Astrocyte (in vitro differentiated cells and primary cell): Measurements from ENCODE around the gene HPS3. TPM values are rescaled to one million over a fixed set of nuclear protein-coding genes. Genes with fewer than 3 reads are reported as not detected.

Experiments
- DNase-seq: peaks from one replicate; pipeline ENCODE4 v3.0.0-alpha.2; 2010; ENCODE audit warnings: low read depth
- FAIRE-seq: peaks from 2 replicates; lab custom pipeline; 2011; peaks lifted over from hg19 to GRCh38; lab: Jason Lieb, UNC
- H2AFZ ChIP-seq: 2 replicates; pipeline ENCODE4 v1.6.0; 2012; ENCODE audit warnings: low read depth, low read length, inconsistent platforms
- H3K27ac ChIP-seq: 2 replicates; pipeline ENCODE4 v1.5.1; 2011; ENCODE audit warnings: low read depth, low read length, inconsistent platforms
- H3K27me3 ChIP-seq: 2 replicates; pipeline ENCODE4 v1.6.0; 2011; ENCODE audit warnings: low read length, inconsistent platforms; ENCODE audit not compliant: insufficient read depth
- H3K36me3 ChIP-seq: 2 replicates; pipeline ENCODE4 v1.5.1; 2011; ENCODE audit warnings: low read length, inconsistent platforms; ENCODE audit not compliant: insufficient read depth
- H3K4me1 ChIP-seq: 2 replicates; pipeline ENCODE4 v1.5.1; 2011; ENCODE audit warnings: low read length, inconsistent platforms; ENCODE audit not compliant: insufficient read depth
- H3K4me2 ChIP-seq: 2 replicates; pipeline ENCODE4 v1.6.0; 2012; ENCODE audit warnings: low read length, inconsistent platforms
- H3K4me3 ChIP-seq: 2 replicates; pipeline ENCODE4 v1.5.1; 2011; ENCODE audit warnings: low read depth, mild to moderate bottlenecking, low read length, inconsistent platforms; ENCODE audit not compliant: insufficient read depth
- H3K79me2 ChIP-seq: 2 replicates; pipeline ENCODE4 v1.6.0; 2012; ENCODE audit warnings: mild to moderate bottlenecking, low read length, inconsistent platforms; ENCODE audit not compliant: insufficient read depth
- H3K9ac ChIP-seq: 2 replicates; pipeline ENCODE4 v1.6.0; 2012; ENCODE audit warnings: mild to moderate bottlenecking, low read length, inconsistent platforms
- H3K9me3 ChIP-seq: 2 replicates; pipeline ENCODE4 v1.5.1; 2012; ENCODE audit warnings: low read depth, mild to moderate bottlenecking, low read length, inconsistent platforms; ENCODE audit not compliant: insufficient read depth
- H4K20me1 ChIP-seq: 2 replicates; pipeline ENCODE4 v1.6.0; 2012; ENCODE audit warnings: low read length, inconsistent platforms; ENCODE audit not compliant: insufficient read depth
- H3K27ac Mint-ChIP-seq: one replicate; pipeline ENCODE4 v1.8.0; 2021; ENCODE audit warnings: mild to moderate bottlenecking, mixed read lengths; ENCODE audit not compliant: unreplicated experiment
- H3K27me3 Mint-ChIP-seq: one replicate; pipeline ENCODE4 v1.8.0; 2021; ENCODE audit warnings: low read depth, mixed read lengths; ENCODE audit not compliant: unreplicated experiment
- H3K36me3 Mint-ChIP-seq: one replicate; pipeline ENCODE4 v1.8.0; 2021; ENCODE audit warnings: low read depth, mixed read lengths; ENCODE audit not compliant: unreplicated experiment
- H3K4me1 Mint-ChIP-seq: one replicate; pipeline ENCODE4 v1.8.0; 2021; ENCODE audit warnings: low read depth, mixed read lengths; ENCODE audit not compliant: unreplicated experiment
- H3K4me3 Mint-ChIP-seq: one replicate; pipeline ENCODE4 v1.8.0; 2021; ENCODE audit warnings: mild to moderate bottlenecking, moderate library complexity, mixed read lengths; ENCODE audit not compliant: unreplicated experiment
- H3K9me3 Mint-ChIP-seq: one replicate; pipeline ENCODE4 v1.8.0; 2021; ENCODE audit warnings: mild to moderate bottlenecking, mixed read lengths; ENCODE audit not compliant: unreplicated experiment
- EZH2 ChIP-seq: IDR thresholded peaks from 2 replicates; pipeline ENCODE4 v1.6.1; 2012; ENCODE audit warnings: mild to moderate bottlenecking, low read length, inconsistent platforms; ENCODE audit not compliant: insufficient read depth
- total RNA-seq: library from RNA; stranded (reverse); gene quantifications from 2 replicates; pipeline ENCODE4 v1.2.1, GENCODE V29; 2021
- TF ChIP-seq, protein P1 (sequence below): IDR thresholded peaks from 2 replicates; pipeline ENCODE4 v1.5.1; 2011; ENCODE audit warnings: low read depth, mild to moderate bottlenecking, inconsistent platforms, low read length, moderate library complexity; ENCODE audit not compliant: insufficient read depth

The HPS3 gene
- total RNA-seq, 1 donor from 2014 or later = 10.9 TPM

DNA sequence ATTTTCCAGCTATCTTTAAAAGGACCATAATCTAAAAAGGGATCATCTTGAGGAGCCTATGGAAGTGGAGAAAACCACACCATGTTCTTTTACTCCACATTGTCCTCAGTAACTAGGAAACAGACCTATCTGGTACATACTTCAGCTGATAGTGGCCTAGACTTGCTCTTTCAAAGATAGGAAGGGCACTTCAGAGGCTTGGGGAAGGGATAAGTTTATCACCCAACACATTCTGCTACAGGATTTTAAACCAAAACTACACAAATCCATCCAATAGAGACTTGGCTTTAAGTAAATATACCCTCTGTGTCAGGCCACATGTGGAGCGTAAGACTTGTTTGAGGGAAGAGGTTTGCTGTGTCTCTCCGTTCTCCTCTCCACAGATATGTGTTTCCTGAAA is 56.8 kb downstream of the HPS3 start:
- Mint-ChIP-seq H3K4me3 (no peak overlapping the region), H3K4me1 (peaks cover 3% of the 10 kb centered on the region), H3K36me3 (no peaks in the 10 kb centered on the region), H3K27ac (no peak overlapping the region), H3K9me3 (no peaks in the 10 kb centered on the region), H3K27me3 (no peaks in the 10 kb centered on the region)
- no peak overlapping the region for H3K4me2 ChIP-seq
- no peaks in the 10 kb centered on the region for H3K4me1 ChIP-seq
- no peaks in the 10 kb centered on the region for H3K9me3 ChIP-seq
- no peak overlapping the region for H2AFZ ChIP-seq
- DNase-seq = no peak
- no peaks in the 10 kb centered on the region for H3K36me3 ChIP-seq
- H4K20me1 ChIP-seq = no peaks in the 10 kb centered on the region
- H3K4me3 ChIP-seq = no peak overlapping the region
- H3K79me2 ChIP-seq = no peaks in the 10 kb centered on the region
- H3K9ac ChIP-seq = no peak overlapping the region
- H3K27me3 ChIP-seq = no peaks in the 10 kb centered on the region
- no peak for TF ChIP-seq EZH2
- TF ChIP-seq, protein P1, sequence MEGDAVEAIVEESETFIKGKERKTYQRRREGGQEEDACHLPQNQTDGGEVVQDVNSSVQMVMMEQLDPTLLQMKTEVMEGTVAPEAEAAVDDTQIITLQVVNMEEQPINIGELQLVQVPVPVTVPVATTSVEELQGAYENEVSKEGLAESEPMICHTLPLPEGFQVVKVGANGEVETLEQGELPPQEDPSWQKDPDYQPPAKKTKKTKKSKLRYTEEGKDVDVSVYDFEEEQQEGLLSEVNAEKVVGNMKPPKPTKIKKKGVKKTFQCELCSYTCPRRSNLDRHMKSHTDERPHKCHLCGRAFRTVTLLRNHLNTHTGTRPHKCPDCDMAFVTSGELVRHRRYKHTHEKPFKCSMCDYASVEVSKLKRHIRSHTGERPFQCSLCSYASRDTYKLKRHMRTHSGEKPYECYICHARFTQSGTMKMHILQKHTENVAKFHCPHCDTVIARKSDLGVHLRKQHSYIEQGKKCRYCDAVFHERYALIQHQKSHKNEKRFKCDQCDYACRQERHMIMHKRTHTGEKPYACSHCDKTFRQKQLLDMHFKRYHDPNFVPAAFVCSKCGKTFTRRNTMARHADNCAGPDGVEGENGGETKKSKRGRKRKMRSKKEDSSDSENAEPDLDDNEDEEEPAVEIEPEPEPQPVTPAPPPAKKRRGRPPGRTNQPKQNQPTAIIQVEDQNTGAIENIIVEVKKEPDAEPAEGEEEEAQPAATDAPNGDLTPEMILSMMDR = no peak
- H3K27ac ChIP-seq = no peak overlapping the region
- no peak for FAIRE-seq

DNA sequence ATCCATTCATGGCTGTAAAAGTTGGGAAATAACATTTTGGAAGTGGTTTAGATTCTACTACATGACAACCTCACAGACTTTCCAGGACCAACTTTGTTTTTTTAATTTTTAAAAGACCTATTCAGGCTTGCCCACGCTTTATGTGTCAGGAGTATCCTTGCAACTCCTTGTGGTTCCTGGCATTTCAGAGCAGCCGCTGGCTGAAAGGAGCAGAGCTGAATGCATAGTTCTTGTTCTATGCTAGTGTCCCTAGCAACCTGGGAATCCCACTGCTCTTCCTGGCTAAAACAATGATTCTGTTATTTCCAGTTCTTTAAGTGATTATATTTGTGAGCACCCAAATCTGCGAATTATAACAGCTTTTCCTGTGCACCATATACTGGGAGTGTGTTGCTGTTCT is 57.3 kb downstream of the HPS3 start:
- Histone ChIP-seq H3K79me2 (no peaks in the 10 kb centered on the region), H3K9me3 (no peaks in the 10 kb centered on the region), H3K36me3 (no peaks in the 10 kb centered on the region), H3K4me1 (no peaks in the 10 kb centered on the region), H3K27me3 (no peaks in the 10 kb centered on the region), H3K9ac (no peak overlapping the region), H3K4me3 (no peak overlapping the region), H3K4me2 (no peak overlapping the region), H2AFZ (no peak overlapping the region), H4K20me1 (no peaks in the 10 kb centered on the region), H3K27ac (no peak overlapping the region)
- Mint-ChIP-seq H3K4me1 (peaks cover 3% of the 10 kb centered on the region), H3K36me3 (no peaks in the 10 kb centered on the region), H3K27me3 (no peaks in the 10 kb centered on the region), H3K27ac (no peak overlapping the region), H3K9me3 (no peaks in the 10 kb centered on the region), H3K4me3 (no peak overlapping the region)
- DNase-seq = no peak
- TF ChIP-seq, protein P1 = no peak
- TF ChIP-seq EZH2 = no peak
- FAIRE-seq = no peak

DNA sequence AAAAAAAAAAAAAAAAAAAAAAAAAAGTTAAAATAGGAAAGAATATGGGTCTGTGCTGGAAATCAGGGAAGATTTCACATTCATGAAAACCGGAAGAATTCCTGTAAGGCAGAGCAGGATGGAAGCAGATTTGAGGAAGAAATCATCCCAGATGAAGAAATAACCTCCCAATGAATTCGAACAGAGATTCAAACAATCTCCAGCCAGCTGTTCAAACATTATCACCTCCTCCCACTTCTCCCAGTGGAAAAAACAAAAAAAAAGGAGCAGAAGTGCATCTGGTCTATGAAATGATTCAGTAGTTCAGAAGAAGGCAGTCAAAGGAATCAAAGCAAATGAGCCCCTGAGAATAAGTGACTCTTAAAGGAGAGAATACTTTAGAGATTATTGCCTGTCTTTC is 59.1 kb downstream of the HPS3 start:
- H3K4me3 ChIP-seq = no peak overlapping the region
- no peaks in the 10 kb centered on the region for H3K79me2 ChIP-seq
- H3K27me3 ChIP-seq = no peaks in the 10 kb centered on the region
- H2AFZ ChIP-seq = no peak overlapping the region
- H3K4me1 Mint-ChIP-seq = peaks cover 3% of the 10 kb centered on the region
- H3K27me3 Mint-ChIP-seq = no peaks in the 10 kb centered on the region
- DNase-seq (no peak), FAIRE-seq (no peak)
- no peak overlapping the region for H3K27ac ChIP-seq
- H3K9ac ChIP-seq = no peak overlapping the region
- no peaks in the 10 kb centered on the region for H3K4me1 ChIP-seq
- TF ChIP-seq EZH2 = no peak
- TF ChIP-seq, protein P1 = no peak
- no peak overlapping the region for H3K4me2 ChIP-seq
- H3K36me3 Mint-ChIP-seq = no peaks in the 10 kb centered on the region
- H3K9me3 ChIP-seq = no peaks in the 10 kb centered on the region
- no peaks in the 10 kb centered on the region for H3K36me3 ChIP-seq
- H4K20me1 ChIP-seq = no peaks in the 10 kb centered on the region
- H3K27ac Mint-ChIP-seq = no peak overlapping the region
- no peak overlapping the region for H3K4me3 Mint-ChIP-seq
- no peaks in the 10 kb centered on the region for H3K9me3 Mint-ChIP-seq
